GM19023 (cell line): Measurements from ENCODE around the gene CCDC86.

Experiments used
- ATAC-seq: cut with Tn5 transposase; IDR thresholded peaks from one replicate; pipeline ENCODE4 v1.9.1; 2021; ENCODE audit warnings: mild to moderate bottlenecking, moderate library complexity; ENCODE audit not compliant: unreplicated experiment

Gene CCDC86

DNA sequence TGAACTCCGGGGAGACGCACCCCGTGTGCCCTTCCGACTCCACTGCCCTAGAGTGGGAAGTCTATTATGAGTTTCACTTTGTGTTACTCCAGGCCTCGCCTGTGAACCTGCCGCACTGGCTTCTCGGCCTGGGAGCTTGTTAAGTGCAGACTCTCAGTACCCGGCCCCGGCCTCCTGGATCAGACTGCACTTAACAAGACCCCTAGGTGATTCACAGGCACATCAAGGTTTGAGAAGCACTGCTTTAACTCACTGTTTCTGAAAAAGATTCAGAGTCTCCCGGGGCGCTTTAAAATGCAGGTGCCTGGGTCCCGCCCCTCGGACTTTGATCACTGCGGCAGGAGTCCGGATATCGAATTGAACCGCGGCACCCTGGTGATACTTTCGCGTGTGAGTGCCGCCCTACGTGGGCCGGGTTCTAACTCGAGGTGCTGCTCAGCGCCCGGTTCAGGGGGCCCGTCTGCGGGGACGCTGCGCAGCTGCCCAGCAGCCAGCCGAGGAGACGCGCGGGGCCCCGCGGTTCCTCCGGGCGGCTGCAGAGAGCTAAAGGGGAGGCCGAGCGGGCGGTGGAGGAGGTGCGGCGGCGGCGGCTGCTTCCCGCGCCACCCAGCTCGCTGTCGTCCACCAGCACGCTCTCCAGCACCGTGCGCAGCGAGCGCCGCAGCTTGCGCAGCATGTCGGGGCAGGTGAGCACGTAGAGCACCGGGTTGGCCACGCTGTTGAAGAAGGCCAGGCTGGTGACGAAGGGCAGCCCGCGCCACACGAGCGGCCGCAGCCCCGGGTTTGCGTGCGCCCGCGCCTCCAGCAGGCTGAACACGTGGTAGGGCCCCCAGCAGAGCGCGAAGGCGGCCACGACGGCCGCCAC is 10.4 kb downstream of the CCDC86 start:
- ATAC-seq = no peak

DNA sequence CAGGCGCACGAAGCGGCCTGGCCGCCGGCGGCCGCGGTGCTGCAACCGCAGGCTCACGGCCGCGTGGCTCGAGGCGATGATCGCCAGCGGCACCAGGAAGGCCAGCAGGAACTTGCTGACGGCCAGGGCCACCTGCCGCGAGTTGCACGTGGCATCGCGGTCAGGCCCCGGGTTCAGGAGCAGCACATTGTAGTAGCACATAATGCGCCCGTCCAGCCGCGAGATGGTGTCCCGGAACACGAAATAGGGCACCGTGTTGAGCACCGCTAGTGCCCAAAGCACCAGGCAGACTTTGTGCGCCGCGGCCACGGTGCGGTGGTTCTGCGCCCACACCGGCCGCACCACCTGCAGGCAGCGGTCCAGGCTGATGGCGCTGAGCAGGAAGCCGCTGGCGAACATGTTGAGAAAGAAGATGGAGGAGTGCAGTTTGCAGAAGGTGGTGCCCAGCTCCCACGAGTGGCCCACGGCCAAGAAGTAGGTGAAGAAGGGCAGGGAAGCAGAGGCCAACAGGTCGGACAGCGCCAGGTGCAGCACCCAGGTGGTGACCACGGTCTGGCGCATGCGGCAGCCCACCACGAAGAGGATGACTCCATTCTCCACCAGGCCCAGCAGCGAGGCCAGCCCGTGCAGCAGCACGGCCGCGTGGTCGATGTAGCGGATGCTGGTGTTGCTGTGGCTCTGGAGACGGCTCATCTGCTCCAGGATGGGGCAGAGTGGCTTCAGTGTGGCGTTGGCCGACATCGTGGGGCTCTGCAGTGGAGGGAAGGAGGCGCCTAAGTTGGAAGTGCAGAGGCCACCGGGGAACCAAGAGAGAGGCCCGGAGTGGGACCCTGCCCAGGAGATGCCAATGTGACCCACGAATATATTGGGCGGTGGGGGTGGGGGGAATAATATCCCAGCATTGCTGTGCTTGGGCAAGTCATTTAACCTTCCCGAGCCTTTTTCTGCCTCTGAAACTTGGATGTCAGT is 11.4 kb downstream of the CCDC86 start:
- no peak for ATAC-seq

DNA sequence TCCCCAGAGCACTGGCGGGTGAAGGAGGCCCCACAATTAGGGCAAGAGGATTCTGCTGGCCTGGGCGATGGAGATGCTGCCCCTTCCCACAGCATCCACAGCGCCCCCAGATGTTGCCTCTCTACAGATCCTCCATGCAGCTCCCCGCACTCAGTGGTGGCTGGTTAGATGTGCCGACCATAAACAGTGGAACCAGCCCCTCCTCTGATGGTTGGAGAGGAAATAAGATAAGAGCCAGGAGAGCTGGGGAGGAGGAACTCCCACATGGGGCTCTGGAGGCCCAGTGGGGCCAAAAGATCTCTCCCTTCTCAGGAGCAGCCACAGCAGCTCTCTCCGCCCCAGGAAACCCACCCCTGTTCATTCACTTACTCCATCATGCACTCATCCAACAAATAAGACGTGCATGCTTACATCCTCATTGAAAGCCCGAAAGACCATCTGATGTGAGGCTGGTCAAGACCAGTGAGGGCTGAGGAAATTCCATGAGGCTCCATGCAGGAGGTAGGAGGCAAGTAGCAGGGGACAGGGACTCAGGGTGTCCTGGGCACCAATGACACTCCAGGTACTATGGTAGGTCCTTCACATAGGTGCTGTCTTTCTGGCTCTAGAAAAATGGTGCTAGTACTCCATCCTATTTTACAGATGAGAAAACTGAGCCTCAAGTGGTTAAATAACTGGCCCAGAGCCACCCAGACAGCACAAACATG is 12.4 kb downstream of the CCDC86 start:
- ATAC-seq = no peak

DNA sequence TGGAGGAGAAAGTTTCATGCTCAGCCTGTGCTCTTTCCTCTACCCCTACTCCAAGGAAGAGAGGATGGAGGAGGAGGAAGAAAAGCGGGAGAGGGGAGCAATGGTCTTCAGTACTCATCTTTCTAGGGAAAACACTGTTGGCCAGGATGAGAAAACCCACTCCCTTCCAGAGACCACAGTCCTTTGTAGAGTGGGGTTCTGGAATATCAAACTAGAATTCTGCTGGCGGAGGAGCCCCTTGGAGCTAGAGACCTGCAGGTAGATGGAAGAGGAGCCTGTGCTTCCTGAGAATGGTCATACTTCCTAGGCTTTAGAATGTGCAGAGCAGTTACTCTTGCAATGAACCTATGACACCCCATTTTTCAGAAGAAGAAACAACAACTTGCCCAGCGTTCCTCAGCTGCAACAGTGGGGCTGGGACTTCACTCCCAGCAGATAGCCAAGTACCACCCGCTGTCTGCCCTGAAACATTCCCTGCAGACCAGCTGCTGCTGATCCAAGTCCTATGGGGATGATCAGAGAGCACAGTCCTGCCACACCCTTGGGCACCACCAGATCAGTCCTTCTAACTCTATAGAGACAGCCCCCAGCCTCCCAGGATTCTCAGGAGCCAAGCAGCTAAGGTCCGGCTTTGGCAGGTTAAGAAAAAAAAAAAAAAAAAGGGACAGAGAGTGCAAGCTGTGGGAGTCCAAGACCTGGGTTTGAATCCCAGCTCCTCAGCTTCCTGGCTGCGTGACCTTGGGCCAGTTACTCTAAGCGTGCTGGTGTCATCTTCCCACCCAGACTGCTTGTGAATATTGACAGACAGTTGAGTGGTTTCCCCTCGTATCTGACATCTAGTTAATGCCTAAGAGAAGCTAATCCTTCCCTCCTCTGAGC is 13.2 kb downstream of the CCDC86 start:
- no peak for ATAC-seq

DNA sequence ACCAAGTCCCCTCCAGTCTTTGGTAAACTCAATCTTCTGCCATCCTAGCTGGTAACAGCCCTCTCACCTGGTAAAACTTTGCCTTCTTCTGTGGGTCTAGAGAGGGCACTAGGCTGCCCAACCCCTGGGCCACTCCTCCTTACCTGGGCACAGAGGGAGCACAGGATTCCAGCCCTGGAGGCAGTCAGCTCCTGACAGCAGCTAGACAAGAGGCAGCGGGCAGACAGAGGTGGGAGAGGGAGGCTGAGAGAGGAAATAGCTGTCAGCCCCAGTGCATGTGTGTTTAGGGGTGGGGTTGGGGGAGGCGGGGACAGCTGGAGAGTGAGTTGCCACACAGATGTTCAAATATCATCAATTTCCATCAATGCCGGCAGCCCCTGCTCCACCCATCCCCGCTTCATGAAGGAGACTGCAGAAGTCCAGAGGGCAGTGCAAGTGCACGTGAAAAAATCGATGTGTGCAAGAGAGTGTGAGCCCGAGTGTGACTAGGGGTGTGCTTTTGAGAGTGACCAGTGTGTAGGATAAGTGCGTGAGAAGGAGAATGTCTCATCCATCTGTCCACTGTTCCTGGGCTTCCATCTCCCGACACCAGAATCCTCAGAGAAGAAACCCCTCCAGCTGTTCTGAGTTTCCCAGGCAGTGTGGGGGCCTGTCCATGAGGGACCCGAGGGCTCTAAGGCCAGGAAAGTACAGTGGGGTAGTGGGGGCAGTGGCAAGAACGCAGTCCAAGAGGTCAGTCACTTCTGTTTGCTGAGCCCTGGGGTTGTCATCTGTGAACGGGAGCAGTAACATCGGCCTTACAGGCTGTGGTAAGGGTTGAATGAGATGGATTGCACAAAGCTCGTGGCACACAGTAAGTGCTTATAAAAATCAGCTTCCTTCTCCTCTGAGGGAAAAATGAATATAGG is 14.1 kb downstream of the CCDC86 start, which contains the start of gene PTGDR2:
Gene PTGDR2, minus strand, starts transcription at position 225 of the 908 bp plus-strand sequence. CDS start 2,228 bp downstream, outside the sequence.
- ATAC-seq = no peak

DNA sequence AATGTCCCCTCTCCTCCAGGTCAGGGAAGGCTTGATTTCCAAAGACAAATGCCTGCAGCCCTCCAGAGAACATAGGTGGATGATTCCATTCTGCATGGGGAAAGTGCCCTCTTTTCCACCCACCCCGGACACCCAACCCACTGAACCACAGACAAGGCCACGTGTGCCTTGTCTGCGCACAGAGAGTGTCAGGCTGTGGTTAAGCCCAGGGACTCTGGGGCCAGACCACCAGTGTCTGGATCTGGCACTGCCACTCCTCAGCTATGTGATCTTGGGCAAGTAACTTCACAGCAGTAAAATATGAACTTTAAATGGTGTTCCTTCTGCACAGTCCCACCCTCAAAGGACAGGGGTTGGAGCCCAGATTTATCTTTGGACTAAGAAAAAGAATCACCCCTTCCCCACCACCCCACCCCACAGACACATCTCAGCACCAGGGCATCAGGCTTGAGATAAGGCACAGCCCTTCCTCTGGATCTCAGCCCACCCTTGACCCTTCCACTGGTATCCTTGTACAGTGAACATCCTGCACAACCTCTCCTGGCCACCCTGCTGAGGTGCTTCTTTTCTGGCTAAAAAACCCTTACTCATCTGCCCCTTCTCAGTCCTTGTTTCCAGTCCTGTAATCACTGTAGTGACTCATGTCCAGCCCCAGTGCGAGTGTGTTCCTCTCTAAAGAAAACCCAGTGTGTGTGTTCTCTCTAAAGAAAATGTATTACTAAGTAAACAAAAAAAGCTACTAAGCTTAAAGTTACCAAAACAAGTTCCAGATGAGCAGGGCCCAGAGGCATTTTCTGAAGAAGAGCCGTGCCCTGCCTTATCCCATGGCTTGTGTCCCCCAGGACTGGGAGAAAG is 15.7 kb downstream of the CCDC86 start:
- ATAC-seq = no peak

DNA sequence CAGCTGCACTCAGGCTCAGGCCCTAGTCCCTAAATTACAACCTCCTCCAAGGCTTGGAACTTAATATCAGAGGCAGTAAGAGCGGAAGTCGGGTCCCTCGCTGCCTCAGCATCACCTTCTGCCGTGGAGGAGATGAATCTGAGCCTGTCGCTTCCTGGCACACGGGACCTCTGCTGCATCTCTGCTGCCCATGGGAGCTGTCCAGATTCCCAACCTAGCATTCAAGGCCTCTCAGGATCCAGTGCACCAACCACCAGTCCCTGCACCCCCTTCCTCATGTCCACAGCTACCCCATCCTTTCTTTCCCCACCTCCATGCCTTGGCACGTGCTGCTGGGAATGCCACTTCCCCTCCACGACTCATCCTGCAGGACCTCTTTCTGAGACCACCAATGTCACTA is 16.3 kb downstream of the CCDC86 start:
- ATAC-seq = no peak

DNA sequence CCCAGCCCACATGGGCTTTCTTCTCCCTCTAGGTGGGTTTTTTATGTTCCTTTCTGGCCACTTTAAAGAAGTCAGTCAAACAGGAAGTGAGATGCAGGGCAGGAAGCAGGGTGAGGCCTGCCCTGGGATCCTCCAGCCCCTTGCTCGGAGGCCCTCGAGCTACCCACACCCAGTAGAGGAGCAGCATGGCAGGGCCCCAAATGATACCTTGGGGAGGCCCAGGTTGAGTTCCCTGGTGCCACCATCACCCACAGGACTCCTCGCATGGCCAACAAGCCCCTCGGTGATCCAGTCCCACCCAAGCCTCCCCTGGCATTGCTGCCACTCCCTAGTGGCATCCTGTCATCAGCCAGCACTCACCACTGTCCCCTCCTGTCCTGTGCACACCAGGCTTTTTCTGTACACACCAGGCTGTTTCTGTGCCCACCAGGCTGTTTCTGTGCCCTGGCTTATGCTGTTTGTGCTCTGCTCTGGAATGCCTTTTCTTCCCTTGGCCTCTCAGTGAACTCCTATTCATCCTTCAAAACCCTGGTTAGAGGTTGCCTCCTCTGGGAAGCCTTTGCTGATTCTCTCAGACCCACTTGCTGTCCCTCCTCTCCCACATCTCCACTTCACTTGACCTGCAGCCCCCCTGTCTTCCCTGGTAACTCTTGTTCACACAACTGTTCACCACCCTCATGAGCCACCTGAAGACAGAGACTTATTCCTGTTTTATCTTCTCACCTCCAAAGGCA is 17.0 kb downstream of the CCDC86 start:
- ATAC-seq = no peak

DNA sequence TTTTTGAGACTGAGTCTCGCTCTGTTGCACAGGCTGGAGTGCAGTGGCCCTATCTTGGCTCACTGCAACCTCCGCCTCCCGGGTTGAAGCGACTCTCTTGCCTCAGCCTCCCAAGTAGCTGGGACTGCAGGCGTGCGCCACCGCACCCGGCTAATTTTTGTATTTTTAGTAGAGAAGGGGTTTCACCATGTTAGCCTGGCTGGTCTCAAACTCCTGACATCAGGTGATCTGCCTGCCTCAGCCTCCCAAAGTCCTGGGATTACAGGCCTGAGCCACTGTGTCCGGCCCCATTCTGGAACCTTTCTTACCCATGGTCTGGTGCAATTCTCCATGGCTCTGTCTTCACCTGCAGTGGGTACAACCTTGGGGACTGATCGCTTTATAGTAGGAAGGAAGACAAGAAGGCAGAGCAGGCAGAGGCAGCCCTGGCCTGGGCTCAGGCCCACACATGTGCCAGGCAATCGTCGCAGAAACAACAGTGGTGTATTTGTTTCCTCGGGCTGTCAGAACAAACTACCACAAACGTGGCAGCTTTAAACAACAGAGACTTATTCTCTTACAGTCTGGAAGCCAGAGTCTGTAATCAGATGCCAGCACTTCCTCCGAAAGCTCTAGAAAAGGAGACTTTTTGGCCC is 17.8 kb downstream of the CCDC86 start:
- no peak for ATAC-seq

DNA sequence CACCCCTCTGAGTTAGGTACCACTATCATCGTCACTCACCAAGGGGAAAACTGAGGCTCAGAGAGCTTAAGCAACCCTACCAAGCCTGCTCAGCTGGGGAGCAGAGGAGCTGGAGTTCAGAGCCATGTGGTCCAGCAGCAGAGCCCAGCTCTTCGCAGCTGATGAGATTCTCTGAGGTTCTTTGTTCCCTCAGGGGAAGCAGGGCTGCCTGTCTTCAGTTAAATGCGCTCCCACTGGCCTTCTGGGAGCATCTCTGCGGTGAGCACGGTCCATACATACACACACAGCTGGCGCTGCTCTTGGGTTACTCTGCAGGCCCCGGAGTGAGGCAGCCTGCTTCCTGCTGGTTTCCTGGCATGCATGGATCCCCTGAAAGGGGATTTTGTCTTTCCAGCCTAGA is 19.0 kb downstream of the CCDC86 start:
- ATAC-seq = no peak

DNA sequence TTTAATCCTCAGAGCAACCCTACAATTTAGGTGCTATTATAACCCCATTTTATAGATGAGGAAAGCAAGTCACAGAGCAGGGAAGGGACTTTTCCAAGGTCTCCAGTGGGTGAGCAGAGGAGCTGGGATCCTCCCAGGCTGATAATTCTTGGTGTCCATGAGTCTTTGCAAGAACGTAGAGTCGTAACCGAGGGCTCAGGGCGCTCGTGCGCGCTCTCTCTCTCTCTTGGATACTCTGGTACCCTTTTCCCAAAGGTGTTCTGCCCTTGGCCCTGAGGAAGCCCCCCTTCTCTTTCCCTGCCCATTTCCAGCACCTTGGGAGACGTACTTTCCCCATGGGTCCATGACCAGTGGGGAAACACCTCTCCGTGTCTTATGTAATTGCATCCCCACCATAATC is 20.3 kb downstream of the CCDC86 start:
- ATAC-seq = no peak

DNA sequence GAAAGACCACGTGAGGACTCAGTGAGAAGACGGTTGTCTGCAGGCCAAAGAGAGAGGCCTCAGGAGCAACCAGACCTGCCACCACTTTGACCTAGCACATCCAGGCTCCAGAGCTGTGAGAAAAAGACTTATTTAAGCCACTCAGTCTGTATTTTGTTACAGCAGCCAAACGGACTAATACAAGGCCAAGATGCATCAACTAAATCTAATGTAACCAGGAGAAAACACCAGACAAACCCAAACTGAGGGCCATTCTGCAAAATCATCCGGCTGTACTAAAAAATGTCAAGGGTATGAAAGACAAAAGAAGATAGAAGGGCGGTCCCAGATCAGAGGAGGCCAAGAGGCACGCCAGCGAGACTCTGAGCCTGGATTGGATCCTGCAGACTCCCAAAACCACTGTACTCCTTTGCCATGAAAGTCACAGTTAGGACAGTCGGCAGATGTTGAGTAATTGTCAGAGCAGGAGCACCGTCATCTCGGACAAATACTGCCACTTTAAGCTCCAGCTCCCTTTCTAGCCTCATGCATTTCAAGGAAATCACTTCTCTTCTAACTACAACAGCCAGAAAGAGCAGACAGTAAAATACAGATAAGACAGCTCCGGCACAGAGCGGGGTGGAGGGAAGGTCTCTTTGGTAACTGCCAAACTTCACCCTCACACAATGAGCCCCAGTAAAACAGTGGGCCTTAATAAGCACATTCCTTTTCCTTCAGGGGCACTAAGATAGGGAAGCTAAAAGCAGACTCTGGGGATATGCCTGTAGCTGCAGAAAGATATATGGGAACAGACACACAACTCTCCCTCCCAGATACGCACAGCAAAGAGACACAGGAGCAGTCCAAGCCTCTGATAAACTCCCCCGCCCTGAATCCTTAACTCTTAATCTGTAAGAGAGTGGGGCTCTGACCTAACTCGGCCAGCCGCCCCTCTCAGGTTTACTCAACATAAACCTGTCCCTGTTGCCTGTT is 21.9 kb downstream of the CCDC86 start:
- no peak for ATAC-seq

DNA sequence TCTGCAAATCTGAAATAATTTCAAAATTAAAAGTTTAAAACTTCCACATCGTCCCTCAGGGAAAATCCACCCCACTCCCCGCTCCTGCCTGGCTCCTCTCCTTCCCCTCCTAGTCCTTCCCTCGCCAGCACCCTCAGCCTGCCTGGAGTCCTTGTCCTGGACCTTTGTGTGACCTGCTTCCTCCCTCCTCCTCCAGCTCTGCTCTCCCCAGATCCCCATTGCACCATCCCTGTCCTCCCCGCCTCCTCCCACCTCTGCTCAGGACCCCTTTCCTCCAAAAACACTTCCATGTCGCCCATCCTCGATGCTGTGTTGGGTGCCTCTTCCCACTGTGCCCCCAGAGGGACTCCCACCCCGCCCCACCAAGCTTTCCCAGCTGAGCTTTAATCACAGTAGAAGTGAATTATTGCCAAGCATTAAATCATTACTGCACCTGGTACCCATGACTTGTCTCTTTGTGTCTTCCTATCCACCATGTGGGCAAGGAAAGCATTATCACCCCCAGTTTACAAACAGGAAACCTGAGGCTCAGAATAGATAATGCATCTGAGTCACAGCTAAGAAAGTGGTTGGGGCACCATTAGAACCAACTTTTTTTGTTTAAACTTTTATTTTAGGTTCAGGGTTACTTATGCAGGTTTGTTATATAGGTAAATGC is 23.1 kb downstream of the CCDC86 start:
- ATAC-seq = no peak

DNA sequence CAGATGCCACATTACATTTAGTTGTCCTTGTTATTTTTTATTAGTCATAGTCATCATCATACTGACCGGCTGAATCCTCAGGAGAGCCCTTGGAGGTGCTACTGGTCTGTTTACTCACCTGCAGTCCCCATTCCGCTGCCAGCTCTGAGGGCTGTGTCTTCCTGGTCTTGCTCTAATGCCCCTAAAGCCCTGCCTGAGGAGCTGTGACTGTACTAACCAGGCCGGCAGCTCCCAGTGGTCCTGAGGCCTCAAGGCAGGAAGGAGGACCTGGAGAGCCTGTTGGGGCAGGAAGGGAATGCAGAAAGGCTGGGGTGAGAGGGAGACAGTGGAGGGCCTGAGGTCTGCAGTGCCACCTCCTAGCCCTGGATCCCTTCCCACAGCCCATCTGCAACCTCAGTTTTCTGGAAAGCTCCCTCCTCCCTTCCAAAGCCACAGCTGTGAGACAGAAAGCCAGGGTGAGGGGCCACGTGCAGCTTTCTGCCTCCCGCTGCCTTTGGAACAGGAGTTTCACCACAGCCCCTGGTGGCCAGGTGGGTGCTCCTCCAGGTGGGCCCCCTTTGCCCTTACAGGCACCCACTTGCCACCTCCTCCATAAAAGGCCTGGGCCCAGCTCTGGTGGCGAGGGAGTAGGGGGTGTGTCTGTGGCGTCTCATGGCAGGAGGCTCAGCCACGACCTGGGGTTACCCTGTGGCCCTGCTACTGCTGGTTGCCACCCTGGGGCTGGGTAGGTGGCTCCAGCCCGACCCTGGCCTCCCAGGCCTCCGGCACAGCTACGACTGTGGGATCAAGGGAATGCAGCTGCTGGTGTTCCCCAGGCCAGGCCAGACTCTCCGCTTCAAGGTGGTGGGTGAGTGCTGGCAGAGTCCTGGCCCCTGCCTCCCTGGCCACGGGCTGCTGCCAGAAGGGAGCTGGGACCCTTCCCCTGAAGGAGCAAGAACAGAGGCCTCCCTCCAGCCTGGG is 25.3 kb downstream of the CCDC86 start, which contains the start of gene ZP1:
Gene ZP1, plus strand, starts transcription at position 632 of the 960 bp plus-strand sequence. Its CDS starts 20 bp downstream, at position 652.
- ATAC-seq = no peak
